ENCODE measurements around the gene PACS2. TPM values are rescaled to one million over a fixed set of nuclear protein-coding genes. Genes with fewer than 3 reads are reported as not detected.

The PACS2 gene
- total and polyA plus RNA-seq, 2 of the 8 experiments (the other 6 are each of a cell fraction or from before 2014, with no cell fraction given): 38.0 to 62.8 TPM

DNA sequence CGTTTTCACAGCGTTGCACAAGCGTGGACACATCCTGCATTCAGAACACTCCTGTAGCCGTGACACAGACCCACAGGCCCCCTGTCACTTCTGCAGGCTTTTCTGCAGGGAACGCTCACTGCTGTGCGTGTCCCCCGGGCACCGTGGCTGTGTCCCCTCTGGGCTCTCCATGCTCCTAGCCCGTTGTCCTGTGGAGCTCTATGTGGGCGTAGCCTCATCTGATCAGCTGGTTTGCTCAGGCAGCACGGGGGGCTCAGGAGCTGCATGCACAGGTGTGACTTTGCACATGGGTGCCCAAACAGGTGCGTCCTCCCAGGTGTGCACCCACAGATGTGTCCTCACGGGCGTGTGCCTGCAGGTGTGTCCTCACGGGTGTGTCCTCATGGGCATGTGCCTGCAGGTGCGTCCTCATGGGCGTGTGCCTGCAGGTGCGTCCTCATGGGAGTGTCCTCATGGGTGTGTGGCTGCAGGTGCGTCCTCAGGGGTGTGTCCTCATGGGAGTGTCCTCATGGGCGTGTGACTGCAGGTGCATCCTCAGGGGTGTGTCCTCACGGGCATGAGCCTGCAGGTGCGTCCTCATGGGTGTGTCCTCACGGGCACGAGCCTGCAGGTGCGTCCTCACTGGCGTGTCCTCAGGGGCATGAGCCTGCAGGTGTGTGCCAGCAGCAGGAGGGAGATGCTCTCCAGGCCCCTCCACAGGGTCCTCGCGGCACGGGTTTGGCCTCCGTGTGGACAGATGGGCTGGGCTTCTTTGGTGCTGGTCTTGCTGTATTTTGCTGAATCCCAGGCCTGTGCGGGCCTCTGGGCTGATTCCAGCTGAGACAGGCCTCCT, 122.6 kb downstream of the PACS2 start:
- POLR2A ChIA-PET (ENCODE audit: partially characterized antibody): interaction anchor here (0.8 to 5.7 kb wide), 5 partner anchors 12 to 71 kb away, joined by 3 to 43 read pairs (median 4); no protein-coding TSS in a partner anchor
- Histone ChIP-seq H2BK120ac (replicated peaks; ENCODE audit: low read depth, low read length) (no peak overlapping the region), H3K9ac (replicated peaks in 1 of 4; ENCODE audit: extremely low read depth in 1 of 4, low read depth in 3 of 4, low read length in 3 of 4) (no peak overlapping the region), H3K79me1 (ENCODE audit: low read depth, low read length) (peaks cover 29% of the 10 kb centered on the region), H3K27me3 (replicated peaks in 1 of 4; ENCODE audit: control insufficient read depth in 3 of 4, extremely low read depth in 1 of 4, insufficient read depth in 3 of 4, low read length in 3 of 4) (no peaks in the 10 kb centered on the region), H2AK5ac (ENCODE audit: low read depth, low read length) (no peak overlapping the region), H3K27ac (ENCODE audit: low read depth, low read length) (no peak overlapping the region), H4K91ac (replicated peaks; ENCODE audit: insufficient read length, low read length) (no peak overlapping the region), H3K36me3 (ENCODE audit: control insufficient read depth in 2 of 4, insufficient read depth in 4 of 4, low read length in 3 of 4) (peaks cover 0 to 5% (median 0%) of the 10 kb centered on the region in 4 experiments; a peak in 3 of 8 replicates), H3K23me2 (ENCODE audit: low read depth, low read length) (no peaks in the 10 kb centered on the region), H2AFZ (ENCODE audit: low read length) (no peak overlapping the region), H2BK5ac (ENCODE audit: low read depth, low read length) (0 out of 2 replicates have a peak overlapping the region, but pooled peaks have one; percentile 15), H3K56ac (replicated peaks; ENCODE audit: insufficient read length, low read depth, low read length) (no peak overlapping the region), H3K79me2 (ENCODE audit: control insufficient read depth in 1 of 2, insufficient read depth in 2 of 2, low read length in 2 of 2) (peaks cover 16 to 62% of the 10 kb centered on the region in 2 experiments), H3K23ac (ENCODE audit: insufficient read length) (no peak overlapping the region), H4K20me1 (replicated peaks in 1 of 2; ENCODE audit: control insufficient read depth in 1 of 2, insufficient read depth in 2 of 2, low read length in 2 of 2) (peaks cover 45 to 61% of the 10 kb centered on the region in 2 experiments), H2BK12ac (ENCODE audit: low read depth, low read length) (no peak overlapping the region), H2BK20ac (ENCODE audit: low read length) (no peak overlapping the region), H3K4me2 (ENCODE audit: insufficient read depth in 1 of 2, low read depth in 2 of 2, low read length in 2 of 2) (no peak overlapping the region), H4K8ac (ENCODE audit: extremely low read depth, insufficient read depth, low read length) (no peak overlapping the region; the same call in 1 of the 2 replicates), H4K5ac (ENCODE audit: insufficient read length, low read depth, low read length) (no peak overlapping the region), H2BK15ac (ENCODE audit: low read length) (no peak overlapping the region), H3K9me3 (ENCODE audit: insufficient read depth in 2 of 2, low read depth in 1 of 2, low read length in 1 of 2) (no peaks in the 10 kb centered on the region), H3K4me1 (replicated peaks in 1 of 4; ENCODE audit: control insufficient read depth in 3 of 4, insufficient read depth in 4 of 4, low read length in 3 of 4) (peaks cover 0 to 7% (median 4%) of the 10 kb centered on the region in 4 experiments; a peak in 5 of 7 replicates), H3K4me3 (ENCODE audit: extremely low read depth in 1 of 4, insufficient read depth in 2 of 4, low read depth in 3 of 4, low read length in 4 of 4) (no peak overlapping the region), H3K4ac (replicated peaks; ENCODE audit: insufficient read length, low read depth, low read length) (no peak overlapping the region), H3K18ac (ENCODE audit: extremely low read depth, low read length) (no peak overlapping the region), H3K14ac (ENCODE audit: insufficient read length) (no peak overlapping the region)
- CTCF ChIA-PET (ENCODE audit: partially characterized antibody): interaction anchor here (1.6 to 1.8 kb wide), 2 partner anchors 33 to 52 kb away, joined by 3 to 10 read pairs; no protein-coding TSS in a partner anchor
- FAIRE-seq (no peak), DNase-seq (ENCODE audit: low read depth in 1 of 2, low spot score in 2 of 2) (no peak)
- 95% methylated on average over 27 of the region's 31 CpGs; no CpG with 5 or more reads in 1 of the 2 experiments for WGBS, 2 experiments (ENCODE audit: extremely low coverage in 1 of 2, insufficient coverage in 1 of 2, insufficient read length in 1 of 2, insufficient replicate concordance in 2 of 2, low coverage in 1 of 2, low lambda C conversion rate in 2 of 2, missing lambda C conversion rate in 1 of 2)
- TF ChIP-seq SP1 (IDR thresholded peaks at IDR 0.05; ENCODE audit: low read depth, low read length): no peak
- no peak for TF ChIP-seq CBX5 (IDR thresholded peaks at IDR 0.05; ENCODE audit: low read depth, low read length)
- TF ChIP-seq PHF8 (conservative IDR thresholded peaks at IDR 0.05; ENCODE audit: low read depth, low read length): no peak
- TF ChIP-seq EGR1 (IDR thresholded peaks at IDR 0.05; ENCODE audit: borderline replicate concordance, low read depth, low read length): no peak
- TF ChIP-seq SP2 (IDR thresholded peaks at IDR 0.05; ENCODE audit: low read length): no peak
- TF ChIP-seq CHD1 (IDR thresholded peaks at IDR 0.05; ENCODE audit: low read depth, low read length): no peak
- no peak for TF ChIP-seq RBBP5 (IDR thresholded peaks at IDR 0.05; ENCODE audit: borderline replicate concordance, low read depth, low read length)
- no peak for TF ChIP-seq SIRT6 (IDR thresholded peaks at IDR 0.05; ENCODE audit: low read length)
- TF ChIP-seq TAF7 (optimal IDR thresholded peaks at IDR 0.05; ENCODE audit: borderline replicate concordance, low read depth, low read length): no peak
- TF ChIP-seq MAX (IDR thresholded peaks at IDR 0.05): no peak
- no peak for TF ChIP-seq SIN3A (conservative IDR thresholded peaks at IDR 0.05 in 1 of 2, IDR thresholded peaks at IDR 0.05 in 1 of 2; ENCODE audit: low read depth in 1 of 2, low read length in 2 of 2)
- TF ChIP-seq SRF (IDR thresholded peaks at IDR 0.05; ENCODE audit: low read depth, low read length): no peak

Measured in H1 (cell line).